SK-N-SH (cell line): ENCODE measurements around the gene ID4. TPM values are rescaled to one million over a fixed set of nuclear protein-coding genes. Genes with fewer than 3 reads are reported as not detected.

Experiments
- FOSL2 ChIP-seq: IDR thresholded peaks from 2 replicates; pipeline ENCODE4 v1.4.0; 2012; ENCODE audit warnings: low read depth, mild to moderate bottlenecking, moderate library complexity, borderline replicate concordance
- FOXJ3 ChIP-seq: sonication (generic); formaldehyde crosslinking; IDR thresholded peaks from 2 replicates; pipeline ENCODE4 v1.5.1; 2020; ENCODE audit warnings: mild to moderate bottlenecking, missing genetic modification reagents
- JUND ChIP-seq: IDR thresholded peaks from 2 replicates; pipeline ENCODE4 v1.4.0; 2012
- MAX ChIP-seq: IDR thresholded peaks from 2 replicates; pipeline ENCODE4 v1.4.0; 2012; ENCODE audit warnings: low read depth
- MEF2A ChIP-seq: IDR thresholded peaks from 2 replicates; pipeline ENCODE4 v1.4.0; 2012; ENCODE audit warnings: low read depth, borderline replicate concordance
- NFIC ChIP-seq: IDR thresholded peaks from 2 replicates; pipeline ENCODE4 v1.4.0; 2012; ENCODE audit warnings: borderline replicate concordance
- PBX3 ChIP-seq: IDR thresholded peaks from 2 replicates; pipeline ENCODE4; 2012
- RFX5 ChIP-seq: IDR thresholded peaks from 2 replicates; pipeline ENCODE4 v1.6.1; 2012; ENCODE audit warnings: mild to moderate bottlenecking, improper control_type of control experiment, low read length
- RXRA ChIP-seq: IDR thresholded peaks from 2 replicates; pipeline ENCODE4 v1.4.0; 2012; ENCODE audit warnings: low read depth, mild to moderate bottlenecking, borderline replicate concordance
- SMC3 ChIP-seq: IDR thresholded peaks from 2 replicates; pipeline ENCODE4 v1.6.1; 2012; ENCODE audit warnings: low read depth, low read length, improper control_type of control experiment
- YY1 ChIP-seq: IDR thresholded peaks from 2 replicates; pipeline ENCODE4 v1.4.0; 2012; ENCODE audit warnings: low read depth, mild to moderate bottlenecking
- polyA plus RNA-seq, 3 experiments: library from polyadenylated mRNA; depleted of rRNA; stranded (reverse); fragments of >200 nt; gene quantifications; 2 replicates each; pipeline ENCODE4 v1.2.3, GENCODE V29; 2012
- TF ChIP-seq, protein P1 (sequence below): fragments of 200-600 bp; sonication (generic); IDR thresholded peaks from 2 replicates; pipeline ENCODE4 v1.6.1; 2017; ENCODE audit warnings: antibody characterized with exemption, mild to moderate bottlenecking, moderate library complexity
- TF ChIP-seq, protein P2 (sequence below): IDR thresholded peaks from 2 replicates; pipeline ENCODE4 v1.6.1; 2012; ENCODE audit warnings: mild to moderate bottlenecking, low read depth, low read length, moderate library complexity
- TF ChIP-seq, protein P3 (sequence below): IDR thresholded peaks from 2 replicates; pipeline ENCODE4 v1.4.0; 2012; ENCODE audit warnings: low read depth, borderline replicate concordance

ID4 gene
- polyA plus RNA-seq, 1 of the 3 experiments (the other 2 are of a cell fraction): 4.9 TPM

- no peak for TF ChIP-seq FOXJ3 (CRISPR knock-in tag)
- TF ChIP-seq NFIC: peak; percentile 76
- TF ChIP-seq RXRA: peak; percentile 27; the same call in 1 of the 2 replicates
- TF ChIP-seq MEF2A: peak; percentile 50; the same call in 1 of the 2 replicates
- peak; percentile 86 for TF ChIP-seq MAX
- TF ChIP-seq FOSL2: peak; percentile 72; the same call in 1 of the 2 replicates
- TF ChIP-seq, protein P1, sequence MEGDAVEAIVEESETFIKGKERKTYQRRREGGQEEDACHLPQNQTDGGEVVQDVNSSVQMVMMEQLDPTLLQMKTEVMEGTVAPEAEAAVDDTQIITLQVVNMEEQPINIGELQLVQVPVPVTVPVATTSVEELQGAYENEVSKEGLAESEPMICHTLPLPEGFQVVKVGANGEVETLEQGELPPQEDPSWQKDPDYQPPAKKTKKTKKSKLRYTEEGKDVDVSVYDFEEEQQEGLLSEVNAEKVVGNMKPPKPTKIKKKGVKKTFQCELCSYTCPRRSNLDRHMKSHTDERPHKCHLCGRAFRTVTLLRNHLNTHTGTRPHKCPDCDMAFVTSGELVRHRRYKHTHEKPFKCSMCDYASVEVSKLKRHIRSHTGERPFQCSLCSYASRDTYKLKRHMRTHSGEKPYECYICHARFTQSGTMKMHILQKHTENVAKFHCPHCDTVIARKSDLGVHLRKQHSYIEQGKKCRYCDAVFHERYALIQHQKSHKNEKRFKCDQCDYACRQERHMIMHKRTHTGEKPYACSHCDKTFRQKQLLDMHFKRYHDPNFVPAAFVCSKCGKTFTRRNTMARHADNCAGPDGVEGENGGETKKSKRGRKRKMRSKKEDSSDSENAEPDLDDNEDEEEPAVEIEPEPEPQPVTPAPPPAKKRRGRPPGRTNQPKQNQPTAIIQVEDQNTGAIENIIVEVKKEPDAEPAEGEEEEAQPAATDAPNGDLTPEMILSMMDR: no peak
- 0 out of 2 replicates have a peak, but pooled peaks have one; percentile 52 for TF ChIP-seq YY1
- TF ChIP-seq JUND: peak; percentile 65; the same call in 1 of the 2 replicates
- no peak for TF ChIP-seq SMC3
- TF ChIP-seq RFX5: 0 out of 2 replicates have a peak, but pooled peaks have one; percentile 15
- TF ChIP-seq, protein P2, sequence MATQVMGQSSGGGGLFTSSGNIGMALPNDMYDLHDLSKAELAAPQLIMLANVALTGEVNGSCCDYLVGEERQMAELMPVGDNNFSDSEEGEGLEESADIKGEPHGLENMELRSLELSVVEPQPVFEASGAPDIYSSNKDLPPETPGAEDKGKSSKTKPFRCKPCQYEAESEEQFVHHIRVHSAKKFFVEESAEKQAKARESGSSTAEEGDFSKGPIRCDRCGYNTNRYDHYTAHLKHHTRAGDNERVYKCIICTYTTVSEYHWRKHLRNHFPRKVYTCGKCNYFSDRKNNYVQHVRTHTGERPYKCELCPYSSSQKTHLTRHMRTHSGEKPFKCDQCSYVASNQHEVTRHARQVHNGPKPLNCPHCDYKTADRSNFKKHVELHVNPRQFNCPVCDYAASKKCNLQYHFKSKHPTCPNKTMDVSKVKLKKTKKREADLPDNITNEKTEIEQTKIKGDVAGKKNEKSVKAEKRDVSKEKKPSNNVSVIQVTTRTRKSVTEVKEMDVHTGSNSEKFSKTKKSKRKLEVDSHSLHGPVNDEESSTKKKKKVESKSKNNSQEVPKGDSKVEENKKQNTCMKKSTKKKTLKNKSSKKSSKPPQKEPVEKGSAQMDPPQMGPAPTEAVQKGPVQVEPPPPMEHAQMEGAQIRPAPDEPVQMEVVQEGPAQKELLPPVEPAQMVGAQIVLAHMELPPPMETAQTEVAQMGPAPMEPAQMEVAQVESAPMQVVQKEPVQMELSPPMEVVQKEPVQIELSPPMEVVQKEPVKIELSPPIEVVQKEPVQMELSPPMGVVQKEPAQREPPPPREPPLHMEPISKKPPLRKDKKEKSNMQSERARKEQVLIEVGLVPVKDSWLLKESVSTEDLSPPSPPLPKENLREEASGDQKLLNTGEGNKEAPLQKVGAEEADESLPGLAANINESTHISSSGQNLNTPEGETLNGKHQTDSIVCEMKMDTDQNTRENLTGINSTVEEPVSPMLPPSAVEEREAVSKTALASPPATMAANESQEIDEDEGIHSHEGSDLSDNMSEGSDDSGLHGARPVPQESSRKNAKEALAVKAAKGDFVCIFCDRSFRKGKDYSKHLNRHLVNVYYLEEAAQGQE: peak; percentile 54; the same call in 1 of the 2 replicates
- peak; percentile 77 for TF ChIP-seq PBX3
- TF ChIP-seq, protein P3, sequence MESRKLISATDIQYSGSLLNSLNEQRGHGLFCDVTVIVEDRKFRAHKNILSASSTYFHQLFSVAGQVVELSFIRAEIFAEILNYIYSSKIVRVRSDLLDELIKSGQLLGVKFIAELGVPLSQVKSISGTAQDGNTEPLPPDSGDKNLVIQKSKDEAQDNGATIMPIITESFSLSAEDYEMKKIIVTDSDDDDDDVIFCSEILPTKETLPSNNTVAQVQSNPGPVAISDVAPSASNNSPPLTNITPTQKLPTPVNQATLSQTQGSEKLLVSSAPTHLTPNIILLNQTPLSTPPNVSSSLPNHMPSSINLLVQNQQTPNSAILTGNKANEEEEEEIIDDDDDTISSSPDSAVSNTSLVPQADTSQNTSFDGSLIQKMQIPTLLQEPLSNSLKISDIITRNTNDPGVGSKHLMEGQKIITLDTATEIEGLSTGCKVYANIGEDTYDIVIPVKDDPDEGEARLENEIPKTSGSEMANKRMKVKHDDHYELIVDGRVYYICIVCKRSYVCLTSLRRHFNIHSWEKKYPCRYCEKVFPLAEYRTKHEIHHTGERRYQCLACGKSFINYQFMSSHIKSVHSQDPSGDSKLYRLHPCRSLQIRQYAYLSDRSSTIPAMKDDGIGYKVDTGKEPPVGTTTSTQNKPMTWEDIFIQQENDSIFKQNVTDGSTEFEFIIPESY: peak; percentile 88
Measured at GRCh38 chr6:19804205-19805128, 32.7 kb upstream of the ID4 start (continued).
